Neural progenitor cell (in vitro differentiated cells): ENCODE measurements around the gene PEX11G.

Source experiments
- CTCF ChIP-seq: fragments of 200-600 bp; sonication (generic); IDR thresholded peaks from 2 replicates; pipeline ENCODE4 v1.5.1; 2017; ENCODE audit warnings: antibody characterized with exemption, mild to moderate bottlenecking
- EZH2 ChIP-seq: fragments of 200-600 bp; sonication (generic); IDR thresholded peaks from 2 replicates; pipeline ENCODE4 v1.6.1; 2017; ENCODE audit warnings: antibody characterized with exemption, mild to moderate bottlenecking, moderate library complexity
- EZH2phosphoT487 ChIP-seq: fragments of 200-600 bp; sonication (generic); IDR thresholded peaks from 2 replicates; pipeline ENCODE4 v1.6.1; 2017; ENCODE audit warnings: antibody characterized with exemption

- TF ChIP-seq CTCF, result no peak
- no peak for TF ChIP-seq EZH2
- no peak for TF ChIP-seq EZH2phosphoT487
These were observed 27.5 kb upstream of the PEX11G start for GRCh38 chr19:7516333-7516732.
